Esophagus muscularis mucosa (tissue), 4 donors: ENCODE measurements around the gene ECM2. TPM values are rescaled to one million over a fixed set of nuclear protein-coding genes. Genes with fewer than 3 reads are reported as not detected.

Source experiments
- DNase-seq: peaks from one replicate; pipeline ENCODE4 v3.0.0-alpha.2; 2017; ENCODE audit errors: extremely low spot score
- H3K27ac ChIP-seq, 4 donors: fragments of 200-600 bp; sonication (generic); replicated peaks in 1 of 4; 1 replicate in 3 of 4; 2 replicates in 1 of 4; pipeline ENCODE4 v1.5.1; 2016 to 2019; ENCODE audit warnings: mild to moderate bottlenecking in 1 of 4
- H3K27me3 ChIP-seq, 4 donors: fragments of 200-600 bp; sonication (generic); one replicate each; pipeline versions ENCODE4 v1.5.1 to v1.6.0; 2016 to 2019
- H3K36me3 ChIP-seq, 4 donors: fragments of 200-600 bp; sonication (generic); one replicate each; pipeline ENCODE4 v1.5.1; 2016 to 2019
- H3K4me1 ChIP-seq, 4 donors: fragments of 200-600 bp; sonication (generic); one replicate each; pipeline ENCODE4 v1.5.1; 2016 to 2019
- H3K4me3 ChIP-seq, 4 donors: fragments of 200-600 bp; sonication (generic); 1 replicate in 2 of 4; 2 replicates in 2 of 4; pipeline ENCODE4 v1.5.1; 2016 to 2019; ENCODE audit warnings: mild to moderate bottlenecking in 4 of 4, moderate library complexity in 1 of 4
- H3K9me3 ChIP-seq, 4 donors: fragments of 200-600 bp; sonication (generic); 1 replicate in 3 of 4; 2 replicates in 1 of 4; pipeline ENCODE4 v1.5.1; 2016 to 2019
- EP300 ChIP-seq: sonication (generic); formaldehyde crosslinking; IDR thresholded peaks from one replicate; pipeline ENCODE4 v1.6.1; 2017; ENCODE audit warnings: antibody characterized with exemption
- POLR2A ChIP-seq: fragments of 450-650 bp; IDR thresholded peaks from one replicate; pipeline ENCODE4 v1.6.1; 2017; ENCODE audit warnings: antibody characterized with exemption, moderate library complexity, mild to moderate bottlenecking, low read depth
- POLR2AphosphoS5 ChIP-seq, 2 donors: sonication (generic); formaldehyde crosslinking; IDR thresholded peaks; one replicate each; pipeline ENCODE4 v1.6.1; 2017; ENCODE audit warnings: antibody characterized with exemption in 2 of 2
- WGBS: methylation state at CpG from one replicate; pipeline ENCODE4 v1.1.5; 2018; 5-methylcytosine and 5-hydroxymethylcytosine counted together
- intact Hi-C: fragments of 100-400 bp; cut with DNase I; formaldehyde crosslinking; loops from one replicate; pipeline ENCODE4 v1.15.1; 2023
- total RNA-seq, 4 donors: library from RNA; depleted of rRNA; stranded (reverse); fragments of >200 nt; gene quantifications; one replicate each; pipeline versions ENCODE4 v1.1.0 to v1.2.1, GENCODE V29; 2016
- TF ChIP-seq, protein P1 (sequence below), 3 experiments: fragments of 200-600 bp in 2 of 3; fragments of 450-650 bp in 1 of 3; sonication (generic) in 2 of 3; IDR thresholded peaks; one replicate each; pipeline ENCODE4 v1.5.1; 2017 to 2019; ENCODE audit warnings: antibody characterized with exemption in 3 of 3, mild to moderate bottlenecking in 2 of 3, moderate library complexity in 1 of 3

The ECM2 gene
- total RNA-seq, 4 donors from 2014 or later: 8.1 to 11.7 (median 9.8) TPM

DNA sequence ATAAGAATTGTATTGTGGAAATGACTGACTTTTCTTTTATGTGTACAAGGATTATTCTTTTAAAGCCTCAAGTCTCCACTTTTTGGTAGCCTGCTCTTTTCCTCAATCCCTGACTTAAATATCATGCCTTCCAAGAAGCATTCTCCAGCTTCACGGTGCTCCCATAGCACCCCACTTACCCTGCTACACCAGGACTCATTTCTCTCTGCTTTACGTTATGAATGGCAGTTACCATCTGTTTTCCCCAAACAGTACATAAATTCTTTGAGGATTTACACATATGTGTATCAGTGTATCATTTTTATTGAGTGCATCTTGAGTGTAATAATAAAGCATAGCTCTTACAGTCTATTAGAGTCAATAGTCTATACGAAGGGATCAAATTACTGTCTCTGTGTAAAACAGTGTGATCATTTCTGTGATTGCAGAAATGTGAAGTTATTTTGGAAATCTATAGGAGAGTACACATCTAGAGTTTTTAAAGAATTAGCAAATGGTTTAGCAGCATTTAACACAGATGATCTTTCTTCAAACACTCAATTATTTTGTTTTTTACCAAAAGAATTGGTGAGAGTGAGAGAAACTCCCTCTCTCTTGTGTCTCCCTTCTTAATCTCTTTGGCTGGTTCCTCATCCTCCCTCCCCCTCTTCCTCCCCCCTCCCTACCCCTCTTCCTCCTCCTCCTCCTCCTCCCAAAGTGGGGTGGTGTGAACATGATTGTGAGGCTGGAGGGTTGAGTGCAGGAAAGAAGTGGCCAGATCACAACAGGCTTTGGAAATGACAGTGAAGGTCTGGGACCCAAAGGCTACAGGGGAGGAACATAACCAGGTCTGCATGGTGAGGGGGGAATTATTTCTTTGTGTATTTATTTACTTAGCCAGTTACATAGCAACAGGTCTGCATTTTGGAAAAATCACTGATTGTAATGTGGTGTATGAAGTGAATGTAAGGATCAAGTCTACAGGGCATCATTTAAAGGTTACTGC, 27.6 kb upstream of the ECM2 start:
- Histone ChIP-seq H3K27ac (no peak overlapping the region), H3K9me3 (peaks cover 0 to 8% (median 0%) of the 10 kb centered on the region in 4 donors), H3K4me3 (no peak overlapping the region), H3K36me3 (no peaks in the 10 kb centered on the region), H3K27me3 (no peaks in the 10 kb centered on the region), H3K4me1 (peaks cover 0 to 28% (median 20%) of the 10 kb centered on the region in 4 donors)
- TF ChIP-seq POLR2AphosphoS5 (IDR thresholded peaks at IDR 0.05): no peak
- WGBS: 75% methylated on average over 3 of the region's 3 CpGs
- DNase-seq: no peak
- intact Hi-C loops: no loop called here

DNA sequence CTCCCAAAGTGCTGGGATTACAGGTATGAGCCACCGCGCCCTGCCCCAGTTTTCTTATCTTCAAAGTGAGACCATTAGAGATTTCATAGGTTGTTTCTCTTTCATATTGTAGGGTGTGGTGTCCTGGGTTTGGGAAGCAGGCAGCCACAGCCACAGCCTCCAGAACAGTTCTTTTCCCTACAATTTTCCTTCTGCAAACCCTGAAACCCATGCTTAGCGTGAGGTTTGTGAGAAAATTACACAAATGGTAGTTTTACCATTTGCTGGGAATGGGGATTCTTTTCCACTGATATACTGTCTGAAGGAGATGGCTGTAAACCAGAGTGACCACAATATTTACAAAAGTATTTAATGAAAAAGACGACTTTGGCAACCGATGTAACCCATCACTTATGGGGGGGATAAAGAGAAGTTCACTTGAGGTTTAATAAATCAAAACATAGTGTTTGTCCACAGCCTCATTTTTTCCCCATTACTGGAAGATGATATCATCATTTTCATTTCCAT, 26.7 kb upstream of the ECM2 start:
- no peak overlapping the region for H3K27ac ChIP-seq
- intact Hi-C loops: no loop called here
- 69% methylated on average over 5 of the region's 5 CpGs for WGBS
- DNase-seq: no peak
- TF ChIP-seq POLR2AphosphoS5 (IDR thresholded peaks at IDR 0.05) (no peak), EP300 (no peak), POLR2A (no peak)
- TF ChIP-seq, protein P1, sequence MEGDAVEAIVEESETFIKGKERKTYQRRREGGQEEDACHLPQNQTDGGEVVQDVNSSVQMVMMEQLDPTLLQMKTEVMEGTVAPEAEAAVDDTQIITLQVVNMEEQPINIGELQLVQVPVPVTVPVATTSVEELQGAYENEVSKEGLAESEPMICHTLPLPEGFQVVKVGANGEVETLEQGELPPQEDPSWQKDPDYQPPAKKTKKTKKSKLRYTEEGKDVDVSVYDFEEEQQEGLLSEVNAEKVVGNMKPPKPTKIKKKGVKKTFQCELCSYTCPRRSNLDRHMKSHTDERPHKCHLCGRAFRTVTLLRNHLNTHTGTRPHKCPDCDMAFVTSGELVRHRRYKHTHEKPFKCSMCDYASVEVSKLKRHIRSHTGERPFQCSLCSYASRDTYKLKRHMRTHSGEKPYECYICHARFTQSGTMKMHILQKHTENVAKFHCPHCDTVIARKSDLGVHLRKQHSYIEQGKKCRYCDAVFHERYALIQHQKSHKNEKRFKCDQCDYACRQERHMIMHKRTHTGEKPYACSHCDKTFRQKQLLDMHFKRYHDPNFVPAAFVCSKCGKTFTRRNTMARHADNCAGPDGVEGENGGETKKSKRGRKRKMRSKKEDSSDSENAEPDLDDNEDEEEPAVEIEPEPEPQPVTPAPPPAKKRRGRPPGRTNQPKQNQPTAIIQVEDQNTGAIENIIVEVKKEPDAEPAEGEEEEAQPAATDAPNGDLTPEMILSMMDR (IDR thresholded peaks at IDR 0.05): no peak
- H3K27me3 ChIP-seq: no peaks in the 10 kb centered on the region
- H3K4me1 ChIP-seq: peaks cover 0 to 28% (median 20%) of the 10 kb centered on the region in 4 donors
- H3K4me3 ChIP-seq: no peak overlapping the region
- H3K9me3 ChIP-seq: peaks cover 0 to 8% (median 0%) of the 10 kb centered on the region in 4 donors
- no peaks in the 10 kb centered on the region for H3K36me3 ChIP-seq

DNA sequence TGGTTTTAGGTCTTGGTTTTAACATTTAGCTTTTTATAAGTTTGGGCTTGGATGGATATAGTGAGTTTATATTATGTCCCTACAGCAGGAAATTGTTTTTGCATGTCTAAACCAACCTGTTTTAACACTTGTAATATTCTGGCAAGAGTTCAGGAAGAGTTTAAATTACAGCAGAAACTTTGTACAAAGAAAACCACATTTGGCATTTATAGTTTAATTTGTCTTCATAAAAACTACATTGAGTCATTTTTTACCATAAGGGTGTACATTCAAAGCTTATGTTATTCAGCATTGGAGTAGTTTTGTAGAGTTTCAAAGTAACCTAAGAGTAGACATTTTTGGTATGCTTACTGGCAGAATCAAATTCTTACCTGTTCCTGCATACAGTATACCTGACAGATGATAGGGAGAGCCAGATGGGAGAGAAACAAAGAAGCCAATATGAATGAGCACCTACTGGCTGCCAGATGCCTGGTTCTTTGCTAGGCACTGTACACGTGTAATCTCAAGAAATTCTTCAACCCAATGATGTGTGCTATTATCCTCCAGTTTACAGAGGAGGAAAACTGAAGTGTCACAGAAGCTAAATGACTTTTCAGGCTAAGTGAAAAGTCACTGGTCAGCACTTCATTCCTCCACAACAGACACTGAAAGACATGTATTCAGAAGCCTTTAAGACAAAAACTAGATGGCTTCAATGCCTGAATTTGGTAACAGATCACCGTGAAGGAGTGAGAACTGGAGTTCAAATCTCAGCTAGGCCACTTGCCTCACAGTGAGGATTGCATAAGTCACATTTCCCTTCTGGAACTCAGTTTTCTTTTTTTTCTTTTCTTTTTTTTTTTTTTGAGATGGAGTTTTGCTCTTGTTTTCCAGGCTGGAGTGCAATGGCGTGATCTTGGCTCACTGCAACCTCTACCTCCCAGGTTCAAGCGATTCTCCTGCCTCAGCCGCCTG, 25.9 kb upstream of the ECM2 start:
- no peak for DNase-seq
- Histone ChIP-seq H3K9me3 (peaks cover 0 to 8% (median 0%) of the 10 kb centered on the region in 4 donors), H3K27me3 (no peaks in the 10 kb centered on the region), H3K4me3 (no peak overlapping the region), H3K27ac (no peak overlapping the region), H3K36me3 (no peaks in the 10 kb centered on the region), H3K4me1 (peaks cover 0 to 28% (median 20%) of the 10 kb centered on the region in 4 donors)
- 81% methylated on average over 5 of the region's 5 CpGs for WGBS
- intact Hi-C loops: no loop called here
- TF ChIP-seq POLR2A (no peak), EP300 (no peak)
- TF ChIP-seq, protein P1 (IDR thresholded peaks at IDR 0.05): no peak

DNA sequence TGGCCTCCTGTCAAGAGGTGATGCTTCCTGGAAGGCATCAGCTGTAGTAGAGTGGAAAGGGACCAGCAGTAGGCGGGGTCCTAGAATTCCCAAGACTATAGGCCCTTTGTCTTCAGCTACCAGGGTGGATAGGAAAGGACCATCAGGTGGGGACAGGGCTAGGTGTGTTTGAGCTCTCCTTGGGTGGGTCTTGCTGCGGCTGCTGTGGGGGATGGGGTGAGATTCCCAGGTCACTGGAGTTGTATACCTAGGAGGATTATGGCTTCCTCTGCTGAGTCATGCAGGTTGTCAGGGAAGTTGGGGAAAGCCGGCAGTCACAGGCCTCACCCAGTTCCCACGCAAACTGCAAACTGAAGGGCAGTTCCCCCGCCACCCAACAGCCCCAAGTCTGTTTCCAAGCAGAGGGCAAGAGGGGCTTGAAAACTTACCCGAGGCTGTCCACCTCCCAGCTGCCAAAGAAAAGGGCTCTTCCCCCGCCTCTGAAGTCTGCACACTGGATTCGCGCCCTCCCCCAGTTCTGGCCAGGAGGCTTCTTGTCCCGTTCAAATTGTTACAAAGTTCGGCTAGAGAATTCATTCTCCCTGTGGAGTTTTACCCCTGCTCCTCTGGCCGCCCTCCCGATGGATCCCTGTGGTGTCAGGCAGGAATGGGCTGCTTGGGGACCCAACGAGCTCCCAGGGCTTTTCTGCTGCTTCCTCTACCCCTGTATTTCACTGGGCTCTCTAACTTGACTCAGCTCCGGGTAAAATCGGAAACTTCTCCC, 23.0 kb upstream of the ECM2 start:
- intact Hi-C loops: no loop called here
- Histone ChIP-seq H3K4me1 (peaks cover 0 to 21% (median 15%) of the 10 kb centered on the region in 4 donors), H3K27ac (no peak overlapping the region), H3K27me3 (no peaks in the 10 kb centered on the region), H3K9me3 (no peaks in the 10 kb centered on the region), H3K4me3 (no peak overlapping the region), H3K36me3 (no peaks in the 10 kb centered on the region)
- WGBS: 91% methylated on average over 16 of the region's 16 CpGs
- no peak for TF ChIP-seq POLR2AphosphoS5 (IDR thresholded peaks at IDR 0.05)
- TF ChIP-seq, protein P1 (IDR thresholded peaks at IDR 0.05): no peak
- no peak for TF ChIP-seq EP300
- TF ChIP-seq POLR2A: no peak
- DNase-seq: no peak
